ENCODE data around the gene KYAT1. TPM values are rescaled to one million over a fixed set of nuclear protein-coding genes. Genes with fewer than 3 reads are reported as not detected.

KYAT1 gene
- total and polyA plus RNA-seq, 9 donors = 4.2 to 8.8 (median 5.4) TPM

DNA sequence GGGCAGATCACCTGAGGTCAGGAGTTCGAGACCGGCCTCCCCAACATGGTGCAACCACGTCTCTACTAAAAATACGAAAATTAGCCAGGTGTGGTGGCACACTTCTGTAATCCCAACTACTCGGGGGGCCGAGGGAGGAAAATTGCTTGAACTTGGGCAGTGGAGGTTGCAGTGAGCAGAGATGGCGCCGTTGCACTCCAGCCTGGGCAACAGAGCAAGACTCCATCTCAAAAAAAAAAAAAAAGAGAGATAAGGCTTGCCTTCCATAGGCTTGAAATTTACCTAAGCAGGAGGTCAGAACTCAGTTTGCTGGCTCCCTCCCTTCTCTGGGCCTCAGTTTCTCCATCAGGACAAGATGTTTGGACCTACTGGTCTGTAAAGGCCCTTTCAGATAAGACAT is 53.5 kb downstream of the KYAT1 start:
- Histone ChIP-seq H3K4me1 (ENCODE audit: control insufficient read depth, insufficient read depth, low read length) (peaks cover 17% of the 10 kb centered on the region), H3K4me3 (ENCODE audit: low read length) (no peak overlapping the region), H3K36me3 (ENCODE audit: control insufficient read depth, insufficient read depth, low read length) (peaks cover 46% of the 10 kb centered on the region), H3K27me3 (ENCODE audit: control insufficient read depth, insufficient read depth, low read length) (no peaks in the 10 kb centered on the region), H3K27ac (ENCODE audit: low read length) (no peak overlapping the region), H3K9me3 (replicated peaks; ENCODE audit: control insufficient read depth, low read depth, low read length) (no peaks in the 10 kb centered on the region)
- 73% methylated on average over 2 of the region's 8 CpGs for WGBS (ENCODE audit: insufficient coverage)
- DNase-seq = no peak

DNA sequence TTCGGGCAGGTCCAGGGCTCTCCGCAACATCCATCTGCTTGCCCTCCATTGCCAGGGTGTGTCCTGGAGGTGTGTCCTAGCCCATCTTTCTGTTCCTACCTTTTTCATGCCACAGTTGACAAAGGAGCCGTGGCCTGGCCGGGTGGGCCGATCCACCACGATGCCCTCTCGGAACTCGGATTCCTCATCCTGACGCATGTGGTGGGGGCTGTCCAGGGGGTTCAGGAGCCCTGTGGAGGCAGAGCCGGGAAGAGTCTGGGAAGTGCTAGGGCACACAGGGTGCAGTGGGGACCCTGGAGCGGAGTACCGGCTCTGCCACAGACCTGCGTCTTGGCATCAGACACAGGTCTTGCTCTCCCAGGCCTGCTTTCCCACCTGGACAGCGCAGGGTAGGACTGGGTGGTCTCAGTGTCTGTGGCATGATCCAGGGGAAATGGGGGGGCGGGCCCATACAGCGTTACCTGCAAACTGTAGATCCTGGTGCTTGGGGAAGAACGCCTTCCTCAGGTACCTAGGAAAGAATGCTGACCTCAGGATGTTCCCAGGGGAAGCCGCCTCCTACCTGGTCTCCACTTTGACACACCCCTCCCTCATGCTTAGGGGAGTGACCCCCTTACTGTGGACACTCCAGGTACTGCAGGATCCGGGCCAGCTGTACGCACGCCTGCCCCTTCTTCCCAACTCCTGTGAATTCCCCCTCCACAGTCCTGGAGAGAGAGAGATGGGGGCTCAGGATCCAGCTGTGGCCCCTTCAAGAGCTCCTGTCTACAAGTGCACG is 55.6 kb downstream of the KYAT1 start:
- Histone ChIP-seq H3K4me1 (ENCODE audit: control insufficient read depth, insufficient read depth, low read length) (peaks cover 17% of the 10 kb centered on the region), H3K27me3 (ENCODE audit: control insufficient read depth, insufficient read depth, low read length) (no peaks in the 10 kb centered on the region), H3K4me3 (ENCODE audit: low read length) (no peak overlapping the region), H3K36me3 (ENCODE audit: control insufficient read depth, insufficient read depth, low read length) (peaks cover 63% of the 10 kb centered on the region), H3K27ac (ENCODE audit: low read length) (no peak overlapping the region), H3K9me3 (replicated peaks; ENCODE audit: control insufficient read depth, low read depth, low read length) (no peaks in the 10 kb centered on the region)
- 93% methylated on average over 16 of the region's 22 CpGs for WGBS (ENCODE audit: insufficient coverage)
- DNase-seq = no peak

DNA sequence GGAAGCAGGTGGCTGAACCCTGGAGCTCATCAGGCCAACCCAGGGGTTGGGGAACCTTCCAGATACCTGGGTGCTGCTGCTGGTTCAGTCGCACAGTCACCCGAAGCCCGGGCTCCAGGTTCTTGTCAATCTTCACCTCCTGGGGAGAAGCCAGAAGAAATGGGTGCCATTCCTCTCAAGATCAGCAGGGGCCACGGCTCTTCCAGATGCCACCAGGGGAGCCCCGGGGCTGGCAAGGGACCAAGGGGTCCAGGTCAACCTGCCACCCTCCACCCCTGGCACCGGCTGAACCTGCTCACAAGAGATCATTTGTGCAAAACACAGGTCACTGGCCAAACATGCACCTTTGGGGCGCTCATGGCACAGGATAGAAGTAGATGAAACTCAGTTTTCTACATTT is 56.8 kb downstream of the KYAT1 start:
- peaks cover 63% of the 10 kb centered on the region for H3K36me3 ChIP-seq (ENCODE audit: control insufficient read depth, insufficient read depth, low read length)
- DNase-seq = no peak
- WGBS (ENCODE audit: insufficient coverage) = 83% methylated on average over 5 of the region's 7 CpGs
- no peaks in the 10 kb centered on the region for H3K27me3 ChIP-seq (ENCODE audit: control insufficient read depth, insufficient read depth, low read length)
- H3K4me1 ChIP-seq (ENCODE audit: control insufficient read depth, insufficient read depth, low read length) = peaks cover 16% of the 10 kb centered on the region
- no peaks in the 10 kb centered on the region for H3K9me3 ChIP-seq (replicated peaks; ENCODE audit: control insufficient read depth, low read depth, low read length)
- no peak overlapping the region for H3K27ac ChIP-seq (ENCODE audit: low read length)
- H3K4me3 ChIP-seq (ENCODE audit: low read length) = no peak overlapping the region

DNA sequence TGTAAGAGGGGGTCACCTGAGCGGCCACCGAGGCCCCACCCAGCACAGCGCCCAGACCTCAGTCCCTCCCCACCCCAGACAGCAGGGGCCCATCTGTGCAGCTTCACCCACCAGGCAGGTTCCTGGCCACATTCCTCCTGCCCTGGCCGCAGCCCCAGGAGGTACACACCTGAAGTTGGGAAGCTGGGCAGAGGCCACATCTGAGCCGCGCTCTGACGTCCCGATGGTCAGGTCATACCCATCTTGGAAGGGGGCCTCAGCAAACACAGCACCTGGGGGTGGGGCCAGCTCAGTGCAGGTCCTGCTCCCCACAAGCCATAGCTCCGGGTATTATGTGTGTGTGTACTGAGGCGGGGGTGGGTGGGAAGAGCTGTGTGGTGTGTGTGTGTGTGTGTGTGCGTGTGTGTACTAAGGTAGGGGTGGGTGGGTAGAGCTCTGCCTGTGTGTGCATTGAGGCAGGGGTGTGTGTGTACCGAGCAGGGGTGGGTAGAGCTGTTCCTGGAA is 57.8 kb downstream of the KYAT1 start:
- H3K27me3 ChIP-seq (ENCODE audit: control insufficient read depth, insufficient read depth, low read length) = no peaks in the 10 kb centered on the region
- peaks cover 63% of the 10 kb centered on the region for H3K36me3 ChIP-seq (ENCODE audit: control insufficient read depth, insufficient read depth, low read length)
- no peaks in the 10 kb centered on the region for H3K9me3 ChIP-seq (replicated peaks; ENCODE audit: control insufficient read depth, low read depth, low read length)
- no peak for DNase-seq
- H3K4me1 ChIP-seq (ENCODE audit: control insufficient read depth, insufficient read depth, low read length) = peaks cover 20% of the 10 kb centered on the region
- H3K4me3 ChIP-seq (ENCODE audit: low read length) = no peak overlapping the region
- no peak overlapping the region for H3K27ac ChIP-seq (ENCODE audit: low read length)
- 81% methylated on average over 10 of the region's 12 CpGs for WGBS (ENCODE audit: insufficient coverage)

DNA sequence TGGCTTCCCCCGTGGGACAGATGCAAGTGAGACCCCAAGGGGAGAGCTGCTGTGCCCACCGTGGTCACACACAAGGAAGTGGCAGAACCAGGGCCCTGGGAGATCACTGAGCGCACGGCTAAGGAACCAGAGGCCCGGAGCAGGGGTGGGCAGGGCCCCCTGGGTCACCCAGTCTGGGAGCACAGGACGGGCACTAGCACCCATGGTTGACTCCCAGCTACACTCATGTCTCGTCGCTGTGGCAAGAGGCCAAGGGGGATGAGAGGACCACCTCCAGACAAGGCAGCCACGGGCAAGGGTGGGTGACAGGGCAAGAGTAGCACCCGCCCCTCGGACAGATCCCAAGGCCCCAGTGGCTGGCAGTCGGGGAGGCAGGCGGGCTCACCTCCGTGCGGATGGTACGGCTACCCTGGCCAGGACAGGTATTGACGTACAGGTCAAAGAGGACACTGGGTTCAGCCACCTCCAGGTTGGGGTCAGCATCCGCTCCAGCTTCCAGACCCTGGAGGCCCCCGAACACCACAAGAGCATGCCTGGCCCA is 58.3 kb downstream of the KYAT1 start:
- no peak for DNase-seq
- 84% methylated on average over 19 of the region's 19 CpGs for WGBS (ENCODE audit: insufficient coverage)
- H3K36me3 ChIP-seq (ENCODE audit: control insufficient read depth, insufficient read depth, low read length) = peaks cover 63% of the 10 kb centered on the region
- peaks cover 15% of the 10 kb centered on the region for H3K4me1 ChIP-seq (ENCODE audit: control insufficient read depth, insufficient read depth, low read length)
- no peak overlapping the region for H3K4me3 ChIP-seq (ENCODE audit: low read length)
- H3K27ac ChIP-seq (ENCODE audit: low read length) = no peak overlapping the region
- H3K27me3 ChIP-seq (ENCODE audit: control insufficient read depth, insufficient read depth, low read length) = no peaks in the 10 kb centered on the region
- no peaks in the 10 kb centered on the region for H3K9me3 ChIP-seq (replicated peaks; ENCODE audit: control insufficient read depth, low read depth, low read length)

DNA sequence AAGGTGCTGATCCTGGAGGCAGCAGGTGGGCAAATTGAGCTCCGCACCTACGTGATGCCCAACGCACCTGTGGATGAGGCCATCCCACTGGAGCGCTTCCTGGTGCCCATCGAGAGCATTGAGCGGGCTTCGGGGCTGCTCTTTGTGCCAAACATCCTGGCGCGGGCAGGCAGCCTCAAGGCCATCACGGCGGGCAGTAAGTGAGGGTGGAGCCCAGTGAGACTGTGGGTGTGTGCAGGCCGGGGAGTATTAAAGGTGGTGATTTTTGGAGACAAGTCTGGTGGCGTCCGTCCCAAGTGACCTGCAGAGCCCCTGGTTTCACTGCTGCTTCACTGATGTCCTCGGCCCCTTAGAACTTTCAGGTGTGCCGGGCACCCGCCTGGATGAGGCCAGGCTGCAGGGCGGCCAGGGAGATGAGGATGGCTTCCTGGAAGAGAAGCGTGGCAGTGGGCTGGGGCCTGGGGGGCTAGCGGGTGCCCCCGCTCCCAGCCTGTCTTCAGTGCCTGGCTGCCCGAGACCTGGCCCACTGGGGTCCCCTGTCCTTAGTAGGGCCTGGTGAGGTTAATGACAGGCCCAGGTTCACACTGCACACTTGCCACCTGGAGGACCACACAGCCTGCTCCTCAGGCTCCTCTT is 59.2 kb downstream of the KYAT1 start:
- 92% methylated on average over 20 of the region's 22 CpGs for WGBS (ENCODE audit: insufficient coverage)
- Histone ChIP-seq H3K4me3 (ENCODE audit: low read length) (no peak overlapping the region), H3K27me3 (ENCODE audit: control insufficient read depth, insufficient read depth, low read length) (no peaks in the 10 kb centered on the region), H3K27ac (ENCODE audit: low read length) (no peak overlapping the region), H3K36me3 (ENCODE audit: control insufficient read depth, insufficient read depth, low read length) (peaks cover 63% of the 10 kb centered on the region), H3K9me3 (replicated peaks; ENCODE audit: control insufficient read depth, low read depth, low read length) (no peaks in the 10 kb centered on the region), H3K4me1 (ENCODE audit: control insufficient read depth, insufficient read depth, low read length) (peaks cover 14% of the 10 kb centered on the region)
- DNase-seq = no peak

DNA sequence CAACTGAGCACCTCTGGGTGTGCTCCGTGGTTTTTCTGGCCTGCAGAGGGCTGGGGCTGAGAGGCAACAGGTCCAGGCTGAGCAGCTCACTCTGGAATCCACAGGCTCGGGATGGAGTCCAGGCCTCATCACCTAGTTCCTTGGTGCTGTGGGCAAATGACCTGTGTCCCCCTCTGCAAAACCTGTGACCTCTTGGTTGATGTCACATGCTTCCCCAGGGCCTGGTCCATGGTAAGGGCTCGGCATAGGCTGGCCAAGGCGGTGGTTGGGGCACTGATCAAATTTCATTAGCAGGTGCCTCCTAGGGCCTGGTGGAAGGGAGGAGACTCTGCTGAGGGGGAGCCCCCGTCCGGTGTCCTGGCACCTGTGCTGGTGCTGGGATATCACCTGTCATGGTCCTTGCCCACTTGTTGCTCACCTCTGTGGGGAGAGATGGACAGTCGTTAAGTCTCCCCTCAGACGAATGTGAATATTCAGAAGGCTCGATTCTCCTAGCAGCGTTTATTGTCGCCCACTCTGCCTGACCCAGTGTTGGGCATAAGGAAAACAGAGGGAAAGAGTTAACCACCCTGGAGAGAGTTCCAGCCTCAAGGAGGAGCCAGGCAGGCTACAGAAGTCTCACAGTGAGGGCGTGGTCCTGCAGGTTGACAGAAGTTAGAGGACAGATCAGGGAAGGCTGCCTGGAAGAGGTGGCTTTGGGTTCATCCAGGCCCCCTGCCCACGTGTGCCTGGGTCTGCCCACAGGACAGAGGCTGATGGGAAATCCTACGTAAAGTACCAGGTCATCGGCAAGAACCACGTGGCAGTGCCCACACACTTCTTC is 60.0 kb downstream of the KYAT1 start:
- peaks cover 14% of the 10 kb centered on the region for H3K4me1 ChIP-seq (ENCODE audit: control insufficient read depth, insufficient read depth, low read length)
- H3K27me3 ChIP-seq (ENCODE audit: control insufficient read depth, insufficient read depth, low read length) = no peaks in the 10 kb centered on the region
- no peak for DNase-seq
- no peak overlapping the region for H3K27ac ChIP-seq (ENCODE audit: low read length)
- no peak overlapping the region for H3K4me3 ChIP-seq (ENCODE audit: low read length)
- peaks cover 56% of the 10 kb centered on the region for H3K36me3 ChIP-seq (ENCODE audit: control insufficient read depth, insufficient read depth, low read length)
- 83% methylated on average over 12 of the region's 16 CpGs for WGBS (ENCODE audit: insufficient coverage)
- no peaks in the 10 kb centered on the region for H3K9me3 ChIP-seq (replicated peaks; ENCODE audit: control insufficient read depth, low read depth, low read length)

DNA sequence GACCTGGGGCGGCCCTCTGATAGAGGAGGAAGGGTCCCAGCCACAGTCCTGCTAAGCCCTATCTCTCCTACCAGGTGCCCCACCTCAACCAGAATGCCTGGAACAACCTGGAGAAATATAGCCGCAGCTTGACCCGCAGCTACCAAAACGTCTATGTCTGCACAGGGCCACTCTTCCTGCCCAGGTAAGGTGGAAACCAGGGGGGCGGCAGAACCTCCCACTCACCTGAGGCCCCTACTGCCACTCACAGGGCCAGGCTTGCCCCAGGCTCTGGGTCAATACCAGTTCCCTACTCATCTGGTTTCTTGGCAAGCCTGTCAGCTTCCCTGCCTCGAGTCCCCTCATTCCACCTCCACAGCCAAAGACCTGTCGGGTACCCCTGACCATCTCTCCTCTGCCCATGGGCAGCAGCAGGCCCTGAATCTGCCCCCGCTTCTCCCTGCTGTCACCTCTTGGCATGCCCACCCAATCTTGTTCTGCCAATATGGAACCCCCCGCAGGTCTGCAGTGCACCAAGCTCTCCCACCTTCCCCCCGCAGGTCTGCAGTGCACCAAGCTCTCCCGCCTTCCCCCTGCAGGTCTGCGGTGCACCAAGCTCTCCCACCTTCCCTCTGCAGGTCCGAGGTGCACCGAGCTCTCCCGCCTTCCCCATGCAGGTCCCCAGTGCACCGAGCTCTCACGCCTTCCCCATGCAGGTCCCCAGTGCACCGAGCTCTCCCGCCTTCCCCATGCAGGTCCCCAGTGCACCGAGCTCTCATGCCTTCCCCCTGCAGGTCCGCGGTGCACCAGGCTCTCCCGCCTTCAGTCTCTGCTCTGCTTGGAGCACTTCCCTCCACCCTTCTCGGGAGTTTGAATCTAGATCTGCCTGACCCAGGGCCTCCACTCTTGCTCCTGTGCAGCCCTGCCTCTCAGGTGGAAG is 60.8 kb downstream of the KYAT1 start:
- no peak overlapping the region for H3K4me3 ChIP-seq (ENCODE audit: low read length)
- H3K4me1 ChIP-seq (ENCODE audit: control insufficient read depth, insufficient read depth, low read length) = peaks cover 14% of the 10 kb centered on the region
- peaks cover 48% of the 10 kb centered on the region for H3K36me3 ChIP-seq (ENCODE audit: control insufficient read depth, insufficient read depth, low read length)
- H3K27me3 ChIP-seq (ENCODE audit: control insufficient read depth, insufficient read depth, low read length) = no peaks in the 10 kb centered on the region
- H3K27ac ChIP-seq (ENCODE audit: low read length) = no peak overlapping the region
- no peak for DNase-seq
- WGBS (ENCODE audit: insufficient coverage) = 84% methylated on average over 23 of the region's 24 CpGs
- H3K9me3 ChIP-seq (replicated peaks; ENCODE audit: control insufficient read depth, low read depth, low read length) = no peaks in the 10 kb centered on the region
